ENCODE data around the gene LCORL.

Gene LCORL

GRCh38 chr4:17997129-17997528 is 24.4 kb downstream of the LCORL start:
- no peak for DNase-seq (ENCODE audit: low read depth, low spot score)
- TF ChIP-seq CTCF (IDR thresholded peaks at IDR 0.05; ENCODE audit: low read depth, low read length) = no peak
- H3K4me3 ChIP-seq (ENCODE audit: low read depth, low read length) = no peak overlapping the region
- in situ Hi-C loops (cut with HindIII; ENCODE audit: low sequenced_read_pairs) = no loop called here

- TF ChIP-seq CTCF (IDR thresholded peaks at IDR 0.05; ENCODE audit: low read depth, low read length) = no peak
- no peak for DNase-seq (ENCODE audit: low read depth, low spot score)
- in situ Hi-C loops (cut with HindIII; ENCODE audit: low sequenced_read_pairs) = no loop called here
- H3K4me3 ChIP-seq (ENCODE audit: low read depth, low read length) = no peak overlapping the region
Observed at GRCh38 chr4:17995165-17995564, 26.4 kb downstream of the LCORL start.

- TF ChIP-seq CTCF (IDR thresholded peaks at IDR 0.05; ENCODE audit: low read depth, low read length) = no peak
- in situ Hi-C loops (cut with HindIII; ENCODE audit: low sequenced_read_pairs) = no loop called here
- DNase-seq (ENCODE audit: low read depth, low spot score) = no peak
- H3K4me3 ChIP-seq (ENCODE audit: low read depth, low read length) = no peak overlapping the region
Observed at GRCh38 chr4:17985832-17986231, 35.7 kb downstream of the LCORL start.

GRCh38 chr4:17981063-17981462 is 40.5 kb downstream of the LCORL start:
- in situ Hi-C loops (cut with HindIII; ENCODE audit: low sequenced_read_pairs) = no loop called here
- DNase-seq (ENCODE audit: low read depth, low spot score) = no peak
- TF ChIP-seq CTCF (IDR thresholded peaks at IDR 0.05; ENCODE audit: low read depth, low read length) = no peak
- H3K4me3 ChIP-seq (ENCODE audit: low read depth, low read length) = no peak overlapping the region

- in situ Hi-C loops (cut with HindIII; ENCODE audit: low sequenced_read_pairs) = no loop called here
- no peak overlapping the region for H3K4me3 ChIP-seq (ENCODE audit: low read depth, low read length)
- no peak for DNase-seq (ENCODE audit: low read depth, low spot score)
- no peak for TF ChIP-seq CTCF (IDR thresholded peaks at IDR 0.05; ENCODE audit: low read depth, low read length)
Observed at GRCh38 chr4:17968721-17969120, 52.8 kb downstream of the LCORL start.

- DNase-seq (ENCODE audit: low read depth, low spot score) = no peak
- no peak overlapping the region for H3K4me3 ChIP-seq (ENCODE audit: low read depth, low read length)
- no peak for TF ChIP-seq CTCF (IDR thresholded peaks at IDR 0.05; ENCODE audit: low read depth, low read length)
- in situ Hi-C loops (cut with HindIII; ENCODE audit: low sequenced_read_pairs) = no loop called here
Observed at GRCh38 chr4:17967078-17967477, 54.5 kb downstream of the LCORL start.

- TF ChIP-seq CTCF (IDR thresholded peaks at IDR 0.05; ENCODE audit: low read depth, low read length) = no peak
- in situ Hi-C loops (cut with HindIII; ENCODE audit: low sequenced_read_pairs) = no loop called here
- no peak for DNase-seq (ENCODE audit: low read depth, low spot score)
- H3K4me3 ChIP-seq (ENCODE audit: low read depth, low read length) = no peak overlapping the region
Observed at GRCh38 chr4:17966312-17966711, 55.2 kb downstream of the LCORL start.

Data from astrocyte of the spinal cord (primary cell).